Fibroblast of pulmonary artery (primary cell): ENCODE results near the gene PPA2.
A peak's percentile ranks its signal among the peaks of the same experiment; 100 is the strongest.

ENCODE experiments used
- DNase-seq: peaks from one replicate; pipeline ENCODE4 v3.0.0-alpha.2; 2010; ENCODE audit warnings: low read depth
- H3K4me3 ChIP-seq: replicated peaks from 2 replicates; pipeline ENCODE4 v1.5.1; 2011; ENCODE audit warnings: low read depth, mild to moderate bottlenecking, control low read depth, low read length, moderate library complexity
- CTCF ChIP-seq: IDR thresholded peaks from 2 replicates; pipeline ENCODE4 v1.5.1; 2011; ENCODE audit warnings: mild to moderate bottlenecking, control low read depth, low read length, inconsistent platforms; ENCODE audit errors: missing control alignments

Gene PPA2

DNA sequence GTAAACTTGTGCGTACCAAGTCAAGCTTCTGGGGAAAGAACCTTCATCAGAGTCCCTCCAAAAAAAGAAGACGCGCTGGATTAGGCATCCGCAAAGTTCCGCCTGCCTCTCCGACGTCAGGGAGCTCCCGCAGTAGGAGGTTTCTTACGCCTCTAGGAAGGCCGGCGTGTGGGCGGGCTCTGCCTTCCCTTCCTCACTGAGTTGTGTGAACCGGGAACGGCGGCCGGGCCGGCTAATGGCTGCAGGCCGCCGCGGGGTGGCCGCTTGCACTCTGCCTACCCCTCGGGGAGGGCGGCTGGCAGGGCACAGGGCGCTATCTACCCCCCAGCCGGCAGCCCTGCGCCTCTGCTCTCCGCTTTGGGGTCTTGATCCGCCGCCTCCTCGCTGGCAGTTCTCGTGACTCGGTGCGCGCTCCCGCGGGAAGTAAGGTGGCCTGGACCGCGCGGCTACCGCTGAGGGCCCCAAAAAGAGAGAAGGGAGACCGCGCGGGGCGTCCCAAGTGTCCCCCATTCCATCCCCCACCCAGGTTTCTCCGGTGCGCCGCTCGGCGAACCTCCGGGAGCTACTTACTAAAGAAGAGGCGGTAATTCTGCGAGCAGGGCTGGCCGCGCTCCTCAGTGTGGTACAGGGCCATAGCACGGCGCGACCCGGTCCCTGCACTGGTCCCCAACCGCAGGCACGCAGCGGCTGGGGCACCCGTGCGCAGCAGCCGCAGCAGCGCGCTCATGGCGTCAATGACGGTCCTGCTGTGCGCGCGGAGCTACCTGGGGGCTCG, at the start of gene PPA2:
TSS of gene PPA2 (minus strand) at position 739 of the 775 bp plus-strand sequence. CDS start at position 727, 12 bp downstream.
- TF ChIP-seq CTCF = no peak
- peak; percentile 92 for DNase-seq
- peak within 1 kb of the TSS; percentile 98 for H3K4me3 ChIP-seq

GRCh38 chr4:105520819-105521790, 47.2 kb upstream of the PPA2 start:
- DNase-seq = peak; percentile 66
- TF ChIP-seq CTCF = peak; percentile 88
- H3K4me3 ChIP-seq = no peak overlapping the region

DNA sequence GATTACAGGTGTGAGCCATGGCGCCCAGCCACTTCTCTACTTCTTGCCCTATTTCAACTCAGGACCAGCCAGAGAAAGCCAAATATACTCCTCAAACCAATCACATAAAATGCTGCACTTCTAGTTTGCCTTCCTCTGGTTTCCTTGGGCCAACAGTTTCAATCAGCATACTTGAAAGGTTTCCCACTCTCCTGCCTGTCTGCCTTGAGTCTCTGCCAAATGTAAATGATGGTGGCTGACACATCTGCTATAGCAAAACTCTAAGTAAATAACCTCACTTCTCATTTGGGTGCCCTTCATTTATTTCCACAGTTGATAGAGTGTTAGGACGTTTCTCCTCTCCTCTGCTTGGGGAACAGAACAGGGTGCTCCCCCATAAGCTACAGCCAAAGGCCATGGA, 36.4 kb upstream of the PPA2 start:
- TF ChIP-seq CTCF = no peak
- no peak for DNase-seq
- no peak overlapping the region for H3K4me3 ChIP-seq

- no peak overlapping the region for H3K4me3 ChIP-seq
- TF ChIP-seq CTCF = no peak
- no peak for DNase-seq
These were observed 35.9 kb upstream of the PPA2 start for GRCh38 chr4:105509714-105510113.

GRCh38 chr4:105509291-105509690, 35.4 kb upstream of the PPA2 start:
- TF ChIP-seq CTCF = no peak
- DNase-seq = no peak

DNA sequence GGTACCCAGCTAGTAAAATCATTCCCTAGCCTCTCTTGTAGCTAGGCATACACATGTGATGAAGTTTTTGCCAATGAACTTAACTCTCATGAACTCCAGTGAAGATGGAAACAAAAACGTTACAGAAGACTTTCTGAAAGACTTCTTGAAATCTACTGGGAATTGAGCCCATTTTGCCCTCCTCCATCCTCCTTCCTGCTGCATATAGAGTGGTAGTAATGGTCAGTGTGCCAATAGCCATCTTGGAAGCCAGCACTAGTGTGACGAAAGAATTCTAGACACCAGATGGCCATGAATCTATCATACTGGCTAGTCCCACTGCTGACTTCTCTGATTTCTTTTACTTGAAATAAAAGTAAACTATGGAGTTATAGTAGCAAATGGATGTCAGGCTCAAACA, 30.9 kb upstream of the PPA2 start:
- DNase-seq = peak; percentile 21
- TF ChIP-seq CTCF = no peak
- H3K4me3 ChIP-seq = no peak overlapping the region

More at GRCh38 chr4:105509291-105509690, 35.4 kb upstream of the PPA2 start:
- H3K4me3 ChIP-seq = no peak overlapping the region
